GM18951 (cell line): ENCODE measurements around the gene LITAFD.

Experiments used
- POLR2A ChIP-seq: IDR thresholded peaks from 4 replicates; pipeline ENCODE4 v1.6.1; 2011; ENCODE audit warnings: mild to moderate bottlenecking; ENCODE audit not compliant: insufficient read length, insufficient read depth; ENCODE audit errors: extremely low read depth
- in situ Hi-C: fragments of 300-500 bp; cut with MboI; formaldehyde crosslinking; loops from one replicate; pipeline ENCODE4 v1.12.0; 2022; ENCODE audit warnings: low sequenced_read_pairs, mixed read lengths, inconsistent platforms; ENCODE audit not compliant: unreplicated experiment

The LITAFD gene

DNA sequence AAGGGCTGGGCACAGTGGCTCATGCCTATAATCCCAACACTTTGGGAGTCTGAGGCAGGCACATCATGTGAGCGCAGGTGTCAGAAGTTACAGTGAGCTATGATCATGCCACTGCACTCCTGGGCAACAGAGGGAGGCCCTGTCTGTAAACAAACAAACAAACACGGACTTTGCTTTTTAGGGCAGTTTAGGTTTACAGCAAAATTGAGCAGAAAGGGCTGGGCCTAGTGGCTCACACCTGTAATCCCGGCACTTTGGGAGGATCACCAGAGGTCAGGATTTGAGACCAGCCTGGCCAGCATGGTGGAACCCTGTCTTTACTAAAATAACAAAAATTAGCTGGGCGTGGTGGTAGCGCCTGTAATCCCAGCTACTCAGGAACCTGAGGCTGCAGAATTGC, 10.1 kb upstream of the LITAFD start:
- in situ Hi-C loops = loop anchor here (10.0 kb wide), 1 partner anchor 297 kb away; no protein-coding TSS in a partner anchor
- no peak for TF ChIP-seq POLR2A

DNA sequence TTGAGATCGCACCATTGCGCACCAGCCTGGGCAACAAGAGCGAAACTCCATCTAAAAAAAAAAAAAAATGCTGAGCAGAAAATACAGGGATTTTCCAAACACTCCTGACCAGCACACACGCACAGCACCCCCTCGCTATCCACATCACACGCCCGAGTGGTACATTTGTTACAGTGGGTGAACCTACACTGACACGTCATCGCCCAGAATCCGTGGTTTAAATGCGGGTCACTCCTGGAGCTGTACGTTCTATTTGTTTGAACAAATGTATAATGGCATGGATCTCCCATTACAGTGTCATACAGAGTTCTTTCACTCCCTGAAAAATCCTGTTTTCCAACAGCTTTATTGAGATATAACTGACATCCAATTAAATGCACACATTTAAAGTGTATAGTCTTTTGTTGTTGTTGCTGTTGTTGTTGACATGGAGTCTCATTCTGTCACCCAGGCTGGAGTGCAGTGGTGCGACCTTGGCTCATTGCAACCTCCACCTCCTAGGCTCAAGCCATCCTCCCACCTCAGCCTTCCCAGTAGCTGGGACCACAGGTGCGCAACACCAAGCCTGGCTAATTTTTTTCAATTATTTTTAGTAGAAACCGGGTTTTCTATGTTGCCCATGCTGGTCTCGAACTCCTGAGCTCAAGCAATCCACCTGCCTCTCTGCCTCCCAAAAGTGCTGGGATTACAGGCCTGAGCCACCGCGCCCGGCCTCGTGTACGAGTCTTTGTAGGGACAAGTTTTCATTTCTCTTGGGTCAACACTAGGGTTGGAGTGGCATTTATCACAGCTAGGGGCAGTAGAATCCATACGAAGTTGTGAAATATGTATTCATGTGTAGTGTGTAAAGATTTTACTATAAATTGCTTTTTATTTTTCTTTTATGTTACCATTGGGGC, 8.9 kb upstream of the LITAFD start:
- in situ Hi-C loops = loop anchor here (10.0 kb wide), 1 partner anchor 298 kb away; no protein-coding TSS in a partner anchor
- TF ChIP-seq POLR2A = no peak

DNA sequence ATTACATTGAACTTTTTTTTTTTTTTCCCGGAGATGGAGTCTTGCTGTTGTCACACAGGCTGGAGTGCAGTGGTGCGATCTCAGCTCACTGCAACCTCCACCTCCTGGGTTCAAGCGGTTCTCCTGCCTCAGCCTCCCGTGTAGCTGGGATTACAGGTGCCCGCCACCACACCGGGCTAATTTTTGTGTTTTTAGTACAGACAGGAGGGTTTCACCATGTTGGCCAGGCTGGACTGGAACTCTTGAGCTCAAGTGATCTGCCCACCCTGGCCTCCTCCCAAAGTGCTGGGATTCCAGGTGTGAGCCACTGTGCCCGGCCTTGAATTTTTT, 8.3 kb upstream of the LITAFD start:
- in situ Hi-C loops = loop anchor here (10.0 kb wide), 1 partner anchor 299 kb away; no protein-coding TSS in a partner anchor

DNA sequence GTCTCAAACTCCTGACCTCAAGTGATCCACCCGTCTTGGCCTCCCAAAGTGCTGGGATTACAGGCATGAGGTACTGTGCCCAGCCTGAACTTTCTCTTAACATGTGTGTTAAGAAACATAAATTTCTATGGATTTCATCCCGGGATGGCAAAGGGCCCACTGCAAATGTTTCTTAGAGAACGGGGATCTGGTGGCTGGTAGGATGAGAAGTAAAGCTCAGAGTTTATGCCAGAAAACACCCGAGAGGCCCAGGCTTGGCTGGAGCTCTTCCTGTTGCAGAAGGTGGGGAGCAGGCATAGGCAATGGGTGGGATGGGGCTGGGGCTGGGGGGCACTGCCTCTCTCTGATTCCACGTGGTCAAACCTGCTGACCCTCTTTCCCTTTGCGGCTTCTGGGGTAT, 7.8 kb upstream of the LITAFD start:
- in situ Hi-C loops = loop anchor here (10.0 kb wide), 1 partner anchor 300 kb away; no protein-coding TSS in a partner anchor
- no peak for TF ChIP-seq POLR2A

DNA sequence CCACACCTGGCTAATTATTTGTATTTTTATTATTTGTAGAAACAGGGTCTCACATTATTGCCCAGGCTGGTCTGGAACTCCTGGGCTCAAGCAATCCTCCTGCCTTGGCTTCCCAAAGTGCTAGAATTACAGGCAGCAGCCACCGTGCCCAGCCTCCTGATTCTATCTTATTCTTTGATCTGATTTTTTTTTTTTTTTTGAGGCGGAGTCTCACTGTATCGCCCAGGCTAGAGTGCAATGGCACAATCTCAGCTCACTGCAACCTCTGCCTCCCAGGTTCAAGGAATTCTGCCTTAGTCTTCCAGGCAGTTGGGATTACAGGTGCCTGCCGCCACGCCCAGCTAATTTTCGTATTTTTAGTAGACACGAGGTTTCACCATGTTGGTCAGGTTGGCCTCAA, 6.8 kb upstream of the LITAFD start:
- in situ Hi-C loops = loop anchor here (10.0 kb wide), 1 partner anchor 301 kb away; no protein-coding TSS in a partner anchor

DNA sequence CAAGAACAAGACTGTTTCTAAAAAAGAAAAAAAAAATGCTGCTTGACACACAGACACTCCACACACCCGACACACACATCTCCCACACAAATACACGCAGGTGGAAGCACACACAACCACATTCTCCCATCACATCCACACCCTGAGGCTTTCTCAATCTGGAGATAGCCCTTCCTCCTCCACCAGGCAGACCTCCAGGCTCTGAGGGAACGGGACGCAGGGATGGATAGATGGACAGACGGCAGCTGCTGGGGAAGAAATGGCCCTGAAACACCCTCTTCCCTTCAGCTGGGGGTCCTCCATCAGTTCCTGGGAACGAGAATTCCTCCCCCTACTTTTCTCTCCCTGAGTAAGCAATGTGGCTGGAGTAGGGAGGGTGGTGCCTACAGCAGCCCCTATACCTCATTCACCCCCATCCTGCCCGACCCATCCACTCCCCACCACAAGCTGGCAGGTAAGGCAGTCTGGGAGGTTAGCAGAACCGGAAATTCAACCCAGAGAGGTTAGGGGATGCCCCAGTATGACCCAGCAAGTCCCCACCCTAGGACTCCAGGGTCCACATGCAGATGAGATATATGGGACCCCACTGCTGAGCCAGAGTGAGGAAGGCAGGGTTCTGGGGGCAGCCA, 4.1 kb upstream of the LITAFD start:
- TF ChIP-seq POLR2A = no peak
- in situ Hi-C loops = loop anchor here (10.0 kb wide), 1 partner anchor 303 kb away; no protein-coding TSS in a partner anchor

DNA sequence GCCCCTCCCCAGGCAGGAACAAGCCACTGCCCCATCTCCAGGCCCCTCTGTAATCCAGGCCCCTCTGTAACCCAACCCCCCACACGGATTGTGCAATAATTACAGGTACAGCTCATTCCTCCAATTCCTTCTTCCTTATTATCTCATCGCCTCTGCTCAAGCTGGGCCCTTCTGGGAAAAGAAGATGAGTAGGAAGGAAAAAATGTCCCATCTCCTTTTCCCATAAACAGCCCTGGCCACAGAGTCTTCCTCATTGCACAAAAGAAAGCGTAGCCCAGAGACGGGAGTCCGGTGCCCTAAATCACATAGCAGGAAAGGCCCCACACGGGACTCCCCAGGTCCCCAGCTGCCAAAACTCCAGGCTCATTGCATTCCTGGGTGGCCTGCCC, 3.6 kb upstream of the LITAFD start:
- no peak for TF ChIP-seq POLR2A
- in situ Hi-C loops = loop anchor here (10.0 kb wide), 1 partner anchor 304 kb away; no protein-coding TSS in a partner anchor

DNA sequence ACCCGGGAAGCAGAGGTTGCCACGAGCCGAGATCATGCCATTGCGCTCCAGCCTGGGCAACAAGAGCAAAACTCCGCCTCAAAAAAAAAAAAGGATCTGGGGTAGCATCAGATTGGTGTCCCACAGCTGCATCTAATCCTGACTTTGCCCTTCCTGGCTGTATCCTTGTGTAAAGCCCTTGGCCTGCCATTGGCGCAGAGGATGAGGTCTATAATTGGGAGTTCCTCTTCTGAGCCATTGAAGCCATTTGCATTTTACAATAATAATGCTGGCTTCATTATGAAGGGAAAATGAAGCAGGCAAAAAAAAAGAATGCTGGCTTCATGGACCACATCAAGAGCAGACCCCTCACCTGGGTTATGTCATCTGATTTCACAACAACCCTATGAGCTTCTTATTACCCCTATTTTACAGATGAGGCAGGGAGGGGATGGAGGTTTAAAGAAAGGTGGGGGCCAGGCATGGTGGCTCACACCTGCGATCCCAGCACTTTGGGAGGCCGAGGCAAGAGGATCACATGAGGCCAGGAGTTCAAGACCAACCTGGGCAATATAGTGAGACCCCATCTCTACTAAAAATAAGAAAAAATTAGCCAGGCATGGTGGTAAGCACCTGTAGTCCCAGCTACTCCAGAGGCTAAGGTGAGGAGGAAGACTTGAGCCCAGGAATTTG, 1.2 kb upstream of the LITAFD start:
- in situ Hi-C loops = loop anchor here (10.0 kb wide), 1 partner anchor 216 kb away; no protein-coding TSS in a partner anchor
- TF ChIP-seq POLR2A = no peak

DNA sequence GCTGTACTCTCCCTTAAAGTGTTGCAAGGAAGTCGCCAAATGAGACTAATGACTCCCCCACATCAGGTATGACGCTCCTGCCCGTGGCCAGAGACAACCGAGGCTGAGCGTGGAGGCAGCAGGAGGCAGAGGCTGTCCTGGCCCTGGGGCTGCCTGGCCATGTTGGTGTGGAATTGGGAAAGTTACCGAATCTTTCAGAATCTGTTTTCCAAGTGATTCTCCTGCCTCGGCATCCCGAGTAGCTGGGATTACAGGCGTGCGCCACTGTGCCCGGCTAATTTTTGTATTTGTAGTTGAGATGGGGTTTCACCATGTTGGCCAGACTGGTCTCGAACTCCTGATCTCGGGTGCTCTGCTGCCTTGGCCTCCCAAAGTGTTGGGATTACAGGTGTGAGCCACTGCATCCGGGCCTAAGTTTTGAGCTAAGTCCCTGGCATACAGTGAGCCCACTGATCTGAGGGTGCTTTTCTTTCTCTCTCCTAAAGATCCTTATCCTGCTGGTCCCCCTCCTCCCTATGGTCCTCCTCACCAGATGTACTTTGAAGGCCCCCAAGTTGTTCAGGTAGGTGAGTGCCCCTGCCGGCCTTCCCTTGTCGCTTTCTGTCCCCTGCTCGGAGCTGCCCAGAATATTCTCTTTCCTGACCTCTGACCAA, 700 bp downstream of the LITAFD start:
- no peak for TF ChIP-seq POLR2A
- in situ Hi-C loops = loop anchor here (10.0 kb wide), 1 partner anchor 218 kb away; no protein-coding TSS in a partner anchor

DNA sequence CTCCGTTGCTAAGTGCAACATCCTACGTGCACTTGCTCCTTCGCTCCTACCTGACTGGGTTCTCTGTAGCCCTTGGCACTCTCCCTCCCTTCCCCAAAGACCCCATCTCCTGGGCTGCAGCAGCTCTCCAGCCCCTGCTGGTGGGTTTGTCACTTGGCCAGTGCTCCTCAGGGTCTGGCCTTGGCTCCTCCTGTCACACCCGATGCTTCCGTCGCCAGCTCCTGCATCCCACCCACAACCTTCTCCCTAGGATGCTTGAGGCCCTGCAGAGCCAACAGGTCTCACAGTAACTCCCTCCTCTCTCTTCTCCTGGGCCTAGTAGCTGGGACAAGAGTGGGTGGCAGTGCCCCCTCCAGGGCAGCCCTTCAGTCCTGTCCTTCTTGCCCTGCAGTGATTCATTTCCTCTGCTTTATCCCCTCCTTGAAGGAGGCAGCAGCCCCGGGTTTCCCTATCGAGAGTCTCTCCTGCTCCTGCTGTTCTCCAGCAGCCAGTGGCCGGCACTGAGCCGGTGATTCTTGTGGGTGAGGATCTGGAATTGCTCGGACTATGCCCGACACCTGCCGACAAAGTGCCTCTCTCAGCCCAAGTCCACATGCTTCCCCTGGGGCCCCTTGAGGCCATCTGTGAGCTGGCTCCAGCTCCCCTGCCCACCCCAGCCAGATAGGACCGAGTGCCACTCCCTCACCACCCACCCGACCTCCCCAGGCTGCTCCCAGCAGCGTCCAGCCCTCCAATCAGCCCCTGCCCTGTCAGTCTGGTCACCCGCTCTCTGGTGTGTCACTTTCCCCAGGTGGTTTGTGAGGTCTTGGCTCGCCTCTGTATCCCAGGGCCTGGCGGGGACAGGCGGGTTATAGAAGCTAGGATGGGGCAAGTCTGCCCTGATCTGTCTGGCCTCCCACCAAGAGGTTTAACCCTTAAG, 3.8 kb downstream of the LITAFD start:
- in situ Hi-C loops = loop anchor here (10.0 kb wide), 1 partner anchor 221 kb away; no protein-coding TSS in a partner anchor
- no peak for TF ChIP-seq POLR2A

DNA sequence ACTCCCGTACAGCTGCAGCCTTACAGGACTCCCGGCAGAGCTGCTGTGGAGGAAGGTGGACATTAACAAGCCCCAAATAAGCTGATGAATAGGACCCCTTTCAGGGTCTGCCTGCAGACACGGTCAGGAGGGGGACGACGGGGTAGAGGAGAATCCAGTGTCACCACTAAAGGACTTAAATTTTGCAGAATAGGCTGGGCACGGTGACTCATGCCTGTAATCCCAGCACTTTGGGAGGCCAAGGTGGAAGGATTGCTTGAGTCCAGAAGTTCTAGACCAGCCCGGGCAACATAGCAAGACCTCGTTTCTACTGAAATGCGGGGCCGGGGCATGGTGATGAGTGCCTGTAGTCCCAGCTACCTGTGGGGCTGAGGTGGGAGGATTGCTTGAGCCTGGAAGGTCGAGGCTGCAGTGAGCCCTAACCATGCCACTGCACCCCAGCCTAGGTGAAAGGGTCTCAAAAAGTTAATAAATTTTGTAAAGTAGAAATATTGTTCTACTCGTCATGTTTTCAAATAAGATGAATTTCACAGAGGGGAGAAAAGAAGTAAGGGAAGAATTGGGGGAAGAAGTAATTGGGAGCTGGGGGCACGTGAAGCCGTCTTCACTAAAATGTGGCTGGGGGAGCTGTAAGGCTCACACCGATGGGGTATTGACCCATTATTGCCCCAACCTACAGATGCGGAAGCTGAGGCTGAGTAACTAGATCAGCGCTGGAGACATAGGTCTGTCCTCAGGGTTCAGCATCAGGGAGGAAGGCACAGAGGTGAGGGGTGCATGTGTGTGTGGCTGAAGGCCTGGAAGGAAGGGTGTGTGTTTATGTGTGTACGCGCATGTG, 4.7 kb downstream of the LITAFD start:
- no peak for TF ChIP-seq POLR2A
- in situ Hi-C loops = loop anchor here (10.0 kb wide), 1 partner anchor 222 kb away; no protein-coding TSS in a partner anchor
